Measurements from ENCODE around the gene CCL24. TPM values are rescaled to one million over a fixed set of nuclear protein-coding genes. Genes with fewer than 3 reads are reported as not detected.

CCL24 gene
- total and polyA plus RNA-seq, 2 of the 4 experiments (the other 2 are of a cell fraction) = not detected

- H3K14ac ChIP-seq (replicated peaks; ENCODE audit: low read depth, low read length) = no peak overlapping the region
- H3K23ac ChIP-seq (ENCODE audit: low read depth, low read length) = no peak overlapping the region
- no peaks in the 10 kb centered on the region for H3K36me3 ChIP-seq (ENCODE audit: control insufficient read depth, insufficient read depth, low read length)
- H3K4ac ChIP-seq (ENCODE audit: low read depth, low read length) = no peak overlapping the region
- H4K20me1 ChIP-seq (ENCODE audit: insufficient read depth, low read length) = 0 out of 2 replicates have a peak, but pooled peaks cover 3% of the 10 kb centered on the region
- no peak overlapping the region for H3K56ac ChIP-seq (ENCODE audit: extremely low read depth, insufficient read depth, low read length)
- POLR2A ChIA-PET (ENCODE audit: unreplicated experiment) = no interaction called here
- no peaks in the 10 kb centered on the region for H3K79me1 ChIP-seq (ENCODE audit: low read depth in 1 of 2, low read length in 2 of 2)
- H3K9me1 ChIP-seq (ENCODE audit: insufficient read depth, low read length) = peaks cover 3% of the 10 kb centered on the region
- H3K4me1 ChIP-seq (ENCODE audit: control insufficient read depth, insufficient read depth, low read length) = peaks cover 2% of the 10 kb centered on the region
- H2AK5ac ChIP-seq (ENCODE audit: low read depth, low read length) = no peak overlapping the region
- no TSS peak for BruUV-seq (replicated peaks)
- peak overlapping the region; percentile 28 for H2AFZ ChIP-seq (replicated peaks; ENCODE audit: low read length, poor library complexity)
- peaks cover 12% of the 10 kb centered on the region for H3K27me3 ChIP-seq (ENCODE audit: control insufficient read depth, insufficient read depth, low read length)
- no peak overlapping the region for H3K4me2 ChIP-seq (ENCODE audit: low read depth, low read length)
- in situ Hi-C loops (cut with MboI; ENCODE audit: low sequenced_read_pairs) = no loop called here
- H2BK20ac ChIP-seq (ENCODE audit: low read depth, low read length) = no peak overlapping the region
- no peak overlapping the region for H4K5ac ChIP-seq (ENCODE audit: low read depth, low read length)
- H2AK9ac ChIP-seq (replicated peaks; ENCODE audit: low read depth, low read length, poor library complexity) = no peak overlapping the region
- H3K9ac ChIP-seq (ENCODE audit: low read depth, low read length) = no peak overlapping the region
- no peak overlapping the region for H2BK120ac ChIP-seq (ENCODE audit: low read depth, low read length)
- H2BK5ac ChIP-seq (ENCODE audit: low read depth, low read length, poor library complexity, severe bottlenecking) = no peak overlapping the region
- H3K9me3 ChIP-seq (ENCODE audit: control insufficient read depth, insufficient read depth, low read length) = 0 out of 2 replicates have a peak, but pooled peaks cover 2% of the 10 kb centered on the region
- ATAC-seq (ENCODE audit: low read depth) (peak; percentile 48; the same call in 1 of the 2 replicates), DNase-seq (peak; percentile 58)
- H3K27ac ChIP-seq (ENCODE audit: insufficient read depth, low read length) = no peak overlapping the region
- dilution Hi-C loops (cut with HindIII; ENCODE audit: low sequenced_read_pairs, unreplicated experiment) = no loop called here
- no peak overlapping the region for H4K91ac ChIP-seq (ENCODE audit: insufficient read depth, low read depth, low read length)
- no peak overlapping the region for H3K4me3 ChIP-seq (ENCODE audit: insufficient read depth, low read depth, low read length)
- intact Hi-C loops (cut with micrococcal nuclease) = no loop called here
- no CpG with 5 or more reads among the region's 3 CpGs for WGBS, 2 experiments (ENCODE audit: extremely low coverage in 2 of 2, insufficient read length in 1 of 2)
- CTCF ChIA-PET = no interaction called here
- TF ChIP-seq SMC3 (IDR thresholded peaks at IDR 0.05; ENCODE audit: low read depth, low read length) (no peak), RCOR1 (IDR thresholded peaks at IDR 0.05; ENCODE audit: insufficient replicate concordance, low read length) (no peak), MAFK (IDR thresholded peaks at IDR 0.05; ENCODE audit: low read depth, low read length) (no peak), CHD1 (IDR thresholded peaks at IDR 0.05; ENCODE audit: low read depth, low read length) (no peak), USF2 (IDR thresholded peaks at IDR 0.05; ENCODE audit: low read depth, low read length) (peak; percentile 3; the same call in 1 of the 2 replicates), CTCF (conservative IDR thresholded peaks at IDR 0.05; ENCODE audit: low read depth, low read length) (no peak), ELK1 (IDR thresholded peaks at IDR 0.05; ENCODE audit: borderline replicate concordance, low read depth, low read length) (no peak), POLR2A (IDR thresholded peaks at IDR 0.05; ENCODE audit: low read depth, low read length) (no peak), BHLHE40 (IDR thresholded peaks at IDR 0.05; ENCODE audit: low read depth, low read length) (peak; percentile 32; the same call in 1 of the 2 replicates), RFX5 (IDR thresholded peaks at IDR 0.05; ENCODE audit: low read depth, low read length) (no peak), NFE2L2 (IDR thresholded peaks at IDR 0.05; ENCODE audit: low read depth, low read length) (no peak), MXI1 (IDR thresholded peaks at IDR 0.05; ENCODE audit: borderline replicate concordance, low read depth, low read length) (no peak), RAD21 (IDR thresholded peaks at IDR 0.05; ENCODE audit: low read length) (no peak), CEBPB (IDR thresholded peaks at IDR 0.05; ENCODE audit: low read depth, low read length) (no peak), MAZ (IDR thresholded peaks at IDR 0.05; ENCODE audit: borderline replicate concordance, low read depth, low read length) (no peak), FOS (IDR thresholded peaks at IDR 0.05; ENCODE audit: low read depth, low read length) (no peak)
- no peak overlapping the region for H3K18ac ChIP-seq (ENCODE audit: low read depth, low read length)
- no peak overlapping the region for H4K8ac ChIP-seq (ENCODE audit: low read depth in 2 of 2, low read length in 2 of 2)
- H2BK15ac ChIP-seq (ENCODE audit: low read depth, low read length) = no peak overlapping the region
Measured at GRCh38 chr7:75813084-75813483, 522 bp downstream of the CCL24 start.

All from IMR-90 (cell line).